AG04449 (cell line): Measurements from ENCODE around the gene PAK2.

Experiments used
- CTCF ChIA-PET: fragments of 350-600 bp; formaldehyde crosslinking; extraction: SDS; loops from one replicate; lab custom pipeline; 2021; ENCODE audit warnings: antibody characterized with exemption; lab: Yijun Ruan, JAX
- POLR2A ChIA-PET: fragments of 400-600, 350-600 bp; formaldehyde crosslinking; extraction: SDS; loops from one replicate; lab custom pipeline; 2020; ENCODE audit warnings: antibody characterized with exemption, inconsistent platforms; lab: Yijun Ruan, JAX
- DNase-seq: peaks from one replicate; pipeline ENCODE4 v3.0.0-alpha.2; 2010; ENCODE audit warnings: low read depth, low spot score
- H3K4me3 ChIP-seq: 2 replicates; pipeline ENCODE4 v1.5.1; 2011; ENCODE audit warnings: low read depth, mild to moderate bottlenecking, control low read depth, low read length
- TF ChIP-seq, protein P1 (sequence below): IDR thresholded peaks from one replicate; pipeline ENCODE4 v1.5.1; 2011; ENCODE audit warnings: mild to moderate bottlenecking, moderate library complexity, low read length, control low read depth, inconsistent platforms; ENCODE audit not compliant: insufficient read depth; ENCODE audit errors: missing control alignments

The PAK2 gene

GRCh38 chr3:196788528-196788927, 48.9 kb downstream of the PAK2 start:
- ChIA-PET POLR2A (no interaction called here), CTCF (no interaction called here)
- no peak for DNase-seq
- H3K4me3 ChIP-seq = no peak overlapping the region
- TF ChIP-seq, protein P1, sequence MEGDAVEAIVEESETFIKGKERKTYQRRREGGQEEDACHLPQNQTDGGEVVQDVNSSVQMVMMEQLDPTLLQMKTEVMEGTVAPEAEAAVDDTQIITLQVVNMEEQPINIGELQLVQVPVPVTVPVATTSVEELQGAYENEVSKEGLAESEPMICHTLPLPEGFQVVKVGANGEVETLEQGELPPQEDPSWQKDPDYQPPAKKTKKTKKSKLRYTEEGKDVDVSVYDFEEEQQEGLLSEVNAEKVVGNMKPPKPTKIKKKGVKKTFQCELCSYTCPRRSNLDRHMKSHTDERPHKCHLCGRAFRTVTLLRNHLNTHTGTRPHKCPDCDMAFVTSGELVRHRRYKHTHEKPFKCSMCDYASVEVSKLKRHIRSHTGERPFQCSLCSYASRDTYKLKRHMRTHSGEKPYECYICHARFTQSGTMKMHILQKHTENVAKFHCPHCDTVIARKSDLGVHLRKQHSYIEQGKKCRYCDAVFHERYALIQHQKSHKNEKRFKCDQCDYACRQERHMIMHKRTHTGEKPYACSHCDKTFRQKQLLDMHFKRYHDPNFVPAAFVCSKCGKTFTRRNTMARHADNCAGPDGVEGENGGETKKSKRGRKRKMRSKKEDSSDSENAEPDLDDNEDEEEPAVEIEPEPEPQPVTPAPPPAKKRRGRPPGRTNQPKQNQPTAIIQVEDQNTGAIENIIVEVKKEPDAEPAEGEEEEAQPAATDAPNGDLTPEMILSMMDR = no peak

DNA sequence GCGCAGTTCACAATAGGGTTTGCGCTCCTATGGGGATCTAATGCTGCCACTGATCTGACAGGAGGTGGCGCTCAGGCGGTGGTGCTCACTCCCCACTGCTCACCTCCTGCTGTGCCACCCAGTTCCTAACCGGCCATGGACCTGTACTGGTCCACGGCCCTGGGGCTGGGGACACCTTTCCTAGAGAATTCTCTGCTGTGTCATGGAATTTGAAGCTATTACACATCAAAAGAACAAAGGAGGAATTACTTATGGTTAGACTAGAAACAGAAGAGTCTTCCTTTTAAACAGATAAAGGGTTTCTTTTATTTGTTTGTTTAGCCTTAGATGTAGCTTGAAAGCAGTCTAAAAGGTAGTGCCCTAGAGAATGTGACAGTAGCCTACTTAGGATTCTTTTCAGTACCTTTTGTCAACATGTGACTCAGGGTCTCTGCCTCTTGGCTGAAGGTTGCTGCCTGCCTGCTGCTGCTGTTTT, 50.3 kb downstream of the PAK2 start:
- no peak for DNase-seq
- H3K4me3 ChIP-seq = no peak overlapping the region
- POLR2A ChIA-PET = no interaction called here
- CTCF ChIA-PET = interaction anchor here (1.4 kb wide), 1 partner anchor 96 kb away, joined by 3 read pairs; no protein-coding TSS in a partner anchor
- TF ChIP-seq, protein P1 = no peak

DNA sequence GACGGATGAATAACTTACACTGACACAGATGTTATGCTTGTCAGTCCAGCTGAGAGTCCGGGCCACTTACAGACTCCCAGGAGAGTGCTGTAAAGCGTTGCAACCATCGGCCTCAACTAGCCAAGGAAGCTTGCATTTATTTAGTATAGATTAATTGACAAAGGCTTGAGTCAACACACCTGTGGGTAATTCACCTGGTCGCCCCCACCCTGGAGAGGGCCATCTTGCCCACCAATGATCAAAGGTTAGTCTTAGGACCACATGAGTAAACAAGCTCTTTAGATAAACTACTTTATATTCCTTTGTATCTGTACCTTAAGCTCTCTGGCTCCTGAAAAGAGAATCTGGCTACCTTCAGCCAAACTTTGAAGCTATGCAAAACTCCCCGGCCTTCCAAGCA, 51.0 kb downstream of the PAK2 start:
- TF ChIP-seq, protein P1 = no peak
- ChIA-PET POLR2A (no interaction called here), CTCF (interaction anchor here (1.4 kb wide), 1 partner anchor 96 kb away, joined by 3 read pairs; no protein-coding TSS in a partner anchor)
- no peak overlapping the region for H3K4me3 ChIP-seq
- DNase-seq = no peak

DNA sequence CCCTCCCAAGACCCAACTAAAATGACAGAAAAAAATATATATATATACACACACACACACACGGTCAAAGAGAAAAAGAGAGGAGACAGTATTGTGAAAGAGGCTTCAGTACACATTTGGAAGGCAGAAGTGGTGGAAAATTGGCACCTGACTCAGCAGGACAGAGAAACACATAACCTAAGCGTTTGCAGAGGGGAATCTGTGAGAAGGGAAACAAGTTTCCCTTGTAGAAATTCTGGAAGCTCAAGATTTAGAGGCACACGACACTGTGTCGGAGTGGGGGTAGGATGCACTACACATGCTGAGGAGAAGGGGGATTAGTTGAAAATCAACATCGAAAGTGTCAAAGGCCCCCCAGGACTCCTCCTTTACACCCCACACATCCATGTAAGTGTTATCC, 53.1 kb downstream of the PAK2 start:
- no peak for DNase-seq
- TF ChIP-seq, protein P1 = no peak
- POLR2A ChIA-PET = no interaction called here
- H3K4me3 ChIP-seq = no peak overlapping the region
- CTCF ChIA-PET = no interaction called here

DNA sequence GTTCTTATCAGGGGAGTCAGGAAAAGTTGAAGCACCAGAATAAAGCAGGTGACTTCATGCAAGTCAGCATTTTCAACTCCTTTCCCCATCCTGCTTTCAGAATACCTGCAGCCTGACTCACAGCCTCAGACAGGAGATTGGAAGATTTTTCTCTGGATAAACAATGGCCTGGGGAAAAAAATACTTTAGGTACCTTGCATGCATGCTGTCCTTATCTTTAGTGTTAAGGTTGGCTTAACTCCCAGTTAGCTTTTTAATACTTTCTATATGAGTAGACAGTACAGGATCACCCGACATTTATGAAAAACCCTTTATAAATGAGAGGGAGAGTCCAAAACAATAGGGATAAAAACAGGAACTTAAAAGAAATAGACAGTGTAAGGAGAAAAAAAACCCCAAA, 53.6 kb downstream of the PAK2 start:
- DNase-seq = peak; percentile 74
- TF ChIP-seq, protein P1 = no peak
- no peak overlapping the region for H3K4me3 ChIP-seq
- ChIA-PET CTCF (no interaction called here), POLR2A (no interaction called here)

GRCh38 chr3:196794467-196794866, 54.8 kb downstream of the PAK2 start:
- no peak overlapping the region for H3K4me3 ChIP-seq
- ChIA-PET POLR2A (no interaction called here), CTCF (no interaction called here)
- no peak for DNase-seq
- TF ChIP-seq, protein P1 = no peak
